Coronary artery (tissue), 2 donors: ENCODE measurements around the gene VSX1.

Source experiments
- DNase-seq: peaks from one replicate; pipeline ENCODE4 v3.0.0-alpha.2; 2017; ENCODE audit warnings: low spot score
- H3K27ac ChIP-seq, 2 donors: fragments of 200-600 bp; sonication (generic); one replicate each; pipeline ENCODE4 v1.5.1; 2016 to 2019
- H3K4me3 ChIP-seq: fragments of 200-600 bp; sonication (generic); 2 replicates; pipeline ENCODE4 v1.5.1; 2016; ENCODE audit warnings: mild to moderate bottlenecking, moderate library complexity
- CTCF ChIP-seq: fragments of 200-600 bp; sonication (generic); IDR thresholded peaks from one replicate; pipeline ENCODE4 v1.5.1; 2019; ENCODE audit warnings: antibody characterized with exemption

VSX1 gene

DNA sequence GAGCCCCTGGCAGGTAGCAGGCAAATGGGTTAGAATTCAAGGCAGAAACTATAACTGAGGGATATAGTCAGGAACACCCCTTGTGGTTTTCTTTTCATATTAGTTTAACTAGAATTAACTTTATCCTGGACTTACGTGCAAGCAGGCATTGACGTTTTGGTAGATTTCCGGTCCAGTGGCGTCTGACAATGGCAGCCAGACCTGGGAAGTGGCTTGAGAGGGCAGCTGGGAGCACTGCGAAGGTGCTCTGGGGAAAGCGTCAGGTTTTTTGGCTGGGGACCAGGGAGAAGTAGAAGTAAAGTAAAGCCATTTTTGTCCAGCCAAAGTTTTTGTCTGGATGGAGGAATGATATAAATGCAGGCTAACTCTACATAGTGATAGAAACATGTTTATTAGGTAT is 15.6 kb downstream of the VSX1 start:
- no peak for DNase-seq
- Histone ChIP-seq H3K4me3 (no peak overlapping the region), H3K27ac (no peak overlapping the region)
- no peak for TF ChIP-seq CTCF

GRCh38 chr20:25065625-25066338 is 16.2 kb downstream of the VSX1 start:
- DNase-seq, result no peak
- H3K27ac ChIP-seq, result no peak overlapping the region
- no peak overlapping the region for H3K4me3 ChIP-seq
- TF ChIP-seq CTCF, result peak; percentile 53

GRCh38 chr20:25065072-25065624 is 16.8 kb downstream of the VSX1 start:
- Histone ChIP-seq H3K27ac (no peak overlapping the region), H3K4me3 (no peak overlapping the region)
- no peak for DNase-seq
- TF ChIP-seq CTCF, result no peak

DNA sequence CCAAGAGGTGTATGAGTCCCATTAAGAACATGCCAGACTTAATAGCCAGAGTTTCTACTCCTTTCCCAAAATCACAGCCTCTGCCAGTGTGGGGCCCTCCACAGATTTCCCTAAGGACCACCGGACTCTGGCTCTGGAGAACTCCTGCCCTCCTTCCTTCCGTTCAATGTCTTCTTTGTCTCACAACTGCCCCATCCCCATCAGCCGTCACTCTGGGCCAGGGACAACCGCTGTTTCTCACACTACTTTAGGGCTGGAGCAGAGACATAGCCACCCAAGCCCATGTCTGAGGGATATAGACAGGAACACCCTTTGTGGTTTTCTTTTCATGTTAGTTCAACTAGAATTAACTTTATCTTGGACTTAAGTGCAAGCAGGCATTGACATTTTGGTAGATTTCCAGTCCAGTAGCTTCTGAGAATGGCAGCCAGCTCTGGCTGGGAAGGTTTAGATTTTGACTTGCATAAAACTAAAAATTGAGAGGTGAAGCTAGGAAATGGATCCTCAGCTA is 17.3 kb downstream of the VSX1 start:
- Histone ChIP-seq H3K27ac (no peak overlapping the region), H3K4me3 (no peak overlapping the region)
- DNase-seq, result no peak
- no peak for TF ChIP-seq CTCF

- no peak for TF ChIP-seq CTCF
- no peak overlapping the region for H3K27ac ChIP-seq
- H3K4me3 ChIP-seq, result no peak overlapping the region
- DNase-seq, result no peak
Observed at GRCh38 chr20:25063981-25064380, 18.0 kb downstream of the VSX1 start.

- Histone ChIP-seq H3K4me3 (no peak overlapping the region), H3K27ac (no peak overlapping the region)
- TF ChIP-seq CTCF, result no peak
- DNase-seq, result no peak
Observed at GRCh38 chr20:25063546-25063945, 18.4 kb downstream of the VSX1 start.

GRCh38 chr20:25062841-25063240 is 19.1 kb downstream of the VSX1 start:
- no peak for TF ChIP-seq CTCF

More at GRCh38 chr20:25062841-25063240, 19.1 kb downstream of the VSX1 start:
- H3K27ac ChIP-seq, result no peak overlapping the region
- DNase-seq, result no peak
- H3K4me3 ChIP-seq, result no peak overlapping the region
